Left ventricle myocardium inferior (tissue), 1 donor: ENCODE measurements around the gene NUDT14. TPM values are rescaled to one million over a fixed set of nuclear protein-coding genes. Genes with fewer than 3 reads are reported as not detected.
A peak's percentile ranks its signal among the peaks of the same experiment; 100 is the strongest.

Experiments used
- DNase-seq: peaks from one replicate; pipeline ENCODE4 v3.0.0-alpha.2; 2020
- H3K27ac ChIP-seq: fragments of 200-600 bp; replicated peaks from 2 replicates; pipeline ENCODE4 v1.8.0; 2021
- H3K27me3 ChIP-seq: fragments of 200-600 bp; 2 replicates; pipeline ENCODE4 v1.8.0; 2021; ENCODE audit warnings: low read depth
- H3K36me3 ChIP-seq: fragments of 200-600 bp; 2 replicates; pipeline ENCODE4 v1.8.0; 2021
- H3K4me1 ChIP-seq: fragments of 200-600 bp; 2 replicates; pipeline ENCODE4 v1.8.0; 2021
- H3K4me3 ChIP-seq: fragments of 200-600 bp; 2 replicates; pipeline ENCODE4 v1.8.0; 2021; ENCODE audit warnings: mild to moderate bottlenecking, moderate library complexity
- H3K9me3 ChIP-seq: fragments of 200-600 bp; replicated peaks from 2 replicates; pipeline ENCODE4 v1.8.0; 2021
- intact Hi-C: fragments of 100-400 bp; cut with micrococcal nuclease; formaldehyde crosslinking; loops from one replicate; pipeline ENCODE4 v1.11.0; 2022
- total RNA-seq: library from RNA; stranded (reverse); fragmentation: NEBNext Ultra II Directional; extraction: Animal tissue kit (Norgen Biotek cat#: 25700); gene quantifications from one replicate; pipeline ENCODE4 v1.2.1, GENCODE V29; 2021
- TF ChIP-seq, protein P1 (sequence below): fragments of 200-600 bp; IDR thresholded peaks from 2 replicates; pipeline ENCODE4 v1.8.0; 2021; ENCODE audit warnings: antibody characterized with exemption, mild to moderate bottlenecking, borderline replicate concordance
- donor health status: DM: no; HTN: yes; CAD: no; lungs with severe emphysema.

The NUDT14 gene
- total RNA-seq, 1 donor from 2014 or later, result 22.9 TPM

DNA sequence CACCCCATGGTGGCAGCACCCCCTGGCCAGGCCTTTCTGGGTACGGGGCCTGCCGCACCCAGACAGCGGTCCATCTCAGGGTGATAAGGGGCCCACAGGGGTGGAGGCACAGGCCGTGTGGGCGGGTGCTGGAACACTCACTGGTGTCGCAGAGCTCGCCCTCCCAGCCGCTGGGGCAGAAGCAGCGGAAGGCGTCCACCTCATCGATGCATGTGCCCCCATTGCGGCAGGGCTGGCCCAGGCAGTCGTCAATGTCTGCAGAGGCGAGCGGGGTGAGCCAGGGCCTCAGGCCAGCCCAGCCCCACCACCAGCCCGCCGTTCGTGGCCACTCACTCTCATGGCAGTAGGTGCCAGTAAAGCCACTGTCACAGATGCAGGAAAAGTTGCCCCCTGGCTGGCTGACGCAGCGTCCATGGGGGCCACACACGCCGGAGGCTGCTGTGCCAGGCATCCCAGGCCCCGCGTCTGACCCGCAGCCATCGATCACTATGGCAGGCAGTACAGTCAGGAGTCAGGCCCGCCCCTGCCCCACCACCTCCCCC, 32.4 kb downstream of the NUDT14 start:
- Histone ChIP-seq H3K27me3 (no peaks in the 10 kb centered on the region), H3K36me3 (peaks cover 68% of the 10 kb centered on the region)
- DNase-seq, result peak; percentile 11

DNA sequence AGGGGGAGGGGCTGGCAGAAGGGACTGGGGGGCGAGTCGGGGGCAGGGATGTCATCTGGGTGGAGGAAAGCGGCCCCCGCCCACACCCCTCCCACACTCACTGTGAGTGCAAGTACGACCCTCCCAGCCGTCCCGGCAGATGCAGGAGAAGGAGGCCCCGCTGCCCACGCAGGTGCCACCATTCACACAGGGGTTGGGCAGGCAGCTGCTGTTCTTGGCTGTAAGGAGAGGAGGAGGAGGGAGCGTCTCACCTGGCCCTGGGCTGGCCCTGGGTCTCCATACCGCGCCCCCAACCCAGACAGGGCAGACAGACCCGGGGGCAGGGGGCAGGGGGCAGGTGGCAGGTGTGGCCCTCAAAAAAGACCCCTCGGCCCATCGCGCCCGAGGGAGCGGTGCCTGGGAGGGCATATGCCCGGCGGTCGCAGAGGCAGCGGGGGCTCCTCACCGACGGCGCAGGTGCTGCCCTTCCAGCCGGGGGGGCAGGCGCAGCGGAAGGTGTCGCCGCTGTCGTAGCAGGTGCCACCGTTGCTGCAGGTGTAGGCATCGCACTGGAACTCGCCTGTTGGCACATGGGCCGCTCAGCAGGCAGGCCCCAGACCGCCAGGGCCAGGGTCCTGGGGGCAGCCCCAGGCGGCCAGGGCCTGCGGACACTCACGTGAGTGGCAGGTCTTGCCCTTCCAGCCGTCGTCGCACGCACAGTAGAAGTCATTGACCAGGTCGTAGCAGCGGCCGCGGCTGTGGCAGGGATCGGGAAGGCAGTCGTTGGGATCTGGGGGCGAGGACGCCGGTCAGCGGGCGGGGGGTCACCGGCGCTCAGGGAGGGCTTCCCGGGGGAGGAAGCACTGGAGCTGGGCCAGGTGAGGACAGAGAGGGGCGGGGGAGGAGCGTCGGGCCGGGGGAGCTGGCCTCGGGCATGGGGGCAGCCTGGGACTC, 33.2 kb downstream of the NUDT14 start:
- Histone ChIP-seq H3K4me3 (no peak overlapping the region), H3K4me1 (peaks cover 15% of the 10 kb centered on the region), H3K9me3 (no peaks in the 10 kb centered on the region), H3K27me3 (no peaks in the 10 kb centered on the region), H3K27ac (no peak overlapping the region), H3K36me3 (peaks cover 70% of the 10 kb centered on the region)
- intact Hi-C loops, result no loop called here
- TF ChIP-seq, protein P1, sequence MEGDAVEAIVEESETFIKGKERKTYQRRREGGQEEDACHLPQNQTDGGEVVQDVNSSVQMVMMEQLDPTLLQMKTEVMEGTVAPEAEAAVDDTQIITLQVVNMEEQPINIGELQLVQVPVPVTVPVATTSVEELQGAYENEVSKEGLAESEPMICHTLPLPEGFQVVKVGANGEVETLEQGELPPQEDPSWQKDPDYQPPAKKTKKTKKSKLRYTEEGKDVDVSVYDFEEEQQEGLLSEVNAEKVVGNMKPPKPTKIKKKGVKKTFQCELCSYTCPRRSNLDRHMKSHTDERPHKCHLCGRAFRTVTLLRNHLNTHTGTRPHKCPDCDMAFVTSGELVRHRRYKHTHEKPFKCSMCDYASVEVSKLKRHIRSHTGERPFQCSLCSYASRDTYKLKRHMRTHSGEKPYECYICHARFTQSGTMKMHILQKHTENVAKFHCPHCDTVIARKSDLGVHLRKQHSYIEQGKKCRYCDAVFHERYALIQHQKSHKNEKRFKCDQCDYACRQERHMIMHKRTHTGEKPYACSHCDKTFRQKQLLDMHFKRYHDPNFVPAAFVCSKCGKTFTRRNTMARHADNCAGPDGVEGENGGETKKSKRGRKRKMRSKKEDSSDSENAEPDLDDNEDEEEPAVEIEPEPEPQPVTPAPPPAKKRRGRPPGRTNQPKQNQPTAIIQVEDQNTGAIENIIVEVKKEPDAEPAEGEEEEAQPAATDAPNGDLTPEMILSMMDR, result no peak
- peak; percentile 14 for DNase-seq

More for the DNA sequence above, 32.4 kb downstream of the NUDT14 start:
- TF ChIP-seq, protein P1, result no peak
- no peaks in the 10 kb centered on the region for H3K9me3 ChIP-seq
- intact Hi-C loops, result no loop called here
- no peak overlapping the region for H3K27ac ChIP-seq
- no peak overlapping the region for H3K4me3 ChIP-seq
- peaks cover 22% of the 10 kb centered on the region for H3K4me1 ChIP-seq

DNA sequence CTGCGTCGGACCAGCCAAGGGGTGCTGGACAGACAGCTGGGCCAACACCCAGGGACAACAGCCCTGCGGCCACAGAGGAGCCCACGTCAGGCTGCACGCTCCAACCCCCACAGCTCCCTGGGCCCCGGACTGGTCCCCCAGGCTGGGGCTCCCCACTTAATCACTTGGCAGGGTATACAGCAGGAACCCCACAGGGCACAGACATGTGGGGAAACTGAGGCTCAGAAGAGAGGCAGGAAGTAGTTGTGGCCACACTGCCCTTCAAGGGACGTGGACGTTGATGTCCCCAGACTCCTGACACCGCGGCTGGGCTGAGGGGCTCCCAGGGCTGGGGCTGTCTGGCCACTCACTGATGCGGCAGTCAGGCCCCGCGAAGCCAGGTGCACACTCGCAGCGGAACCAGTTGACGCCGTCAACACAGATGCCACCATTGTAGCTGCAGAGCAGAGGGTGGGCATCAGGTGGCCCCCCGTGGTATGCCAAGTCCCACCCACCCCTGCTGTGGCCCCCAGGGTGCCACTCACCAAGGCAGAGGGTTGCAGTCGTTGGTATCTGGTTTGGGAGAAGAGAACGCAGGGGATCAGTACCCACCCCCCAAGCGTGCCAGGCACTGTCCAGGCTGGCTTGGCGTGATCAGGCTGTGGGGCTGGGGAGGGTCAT, 34.0 kb downstream of the NUDT14 start:
- peak; percentile 12 for DNase-seq
- no peak overlapping the region for H3K27ac ChIP-seq
- no peaks in the 10 kb centered on the region for H3K9me3 ChIP-seq
- H3K36me3 ChIP-seq, result peaks cover 79% of the 10 kb centered on the region
- H3K27me3 ChIP-seq, result no peaks in the 10 kb centered on the region
- peaks cover 7% of the 10 kb centered on the region for H3K4me1 ChIP-seq
- intact Hi-C loops, result no loop called here
- H3K4me3 ChIP-seq, result no peak overlapping the region
- TF ChIP-seq, protein P1, result no peak

DNA sequence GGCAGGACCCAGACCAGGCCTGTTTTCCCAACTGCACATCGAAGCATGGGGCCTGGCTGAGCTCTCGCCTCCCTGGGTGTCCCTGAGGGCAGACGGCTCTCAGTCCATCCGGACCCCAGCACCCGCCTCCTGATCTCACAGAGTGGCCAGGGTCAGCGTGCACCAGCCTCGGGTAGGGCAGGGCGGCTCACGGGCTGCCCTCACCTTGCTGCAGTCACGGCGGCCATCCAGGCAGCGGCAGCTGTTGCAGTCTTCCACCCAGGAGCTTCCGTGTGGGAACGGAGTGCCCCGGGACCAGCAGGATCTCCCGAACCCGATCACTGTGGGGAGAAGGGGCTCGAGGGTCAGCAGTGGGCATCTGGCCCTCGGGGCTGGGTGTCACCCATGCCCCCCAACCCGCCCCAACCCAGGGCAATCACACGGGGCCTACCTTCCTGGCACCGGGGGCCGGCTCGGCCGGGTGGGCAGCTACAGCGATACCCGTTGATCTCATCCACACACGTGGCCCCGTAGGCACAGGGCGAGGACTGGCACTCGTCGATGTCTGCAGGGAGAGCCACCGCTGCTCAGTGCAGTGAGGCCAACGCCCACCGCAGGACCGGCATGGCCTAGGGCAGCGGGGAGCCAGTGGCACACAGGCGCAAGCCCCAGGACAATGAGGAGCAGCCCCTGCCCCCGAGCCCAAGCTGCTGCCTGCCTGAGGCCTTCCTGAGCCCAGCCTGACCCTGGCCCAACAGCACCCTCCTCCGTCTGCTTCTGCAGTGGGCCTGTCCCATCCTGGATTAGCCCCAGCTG, 34.7 kb downstream of the NUDT14 start:
- intact Hi-C loops, result no loop called here
- Histone ChIP-seq H3K27ac (no peak overlapping the region), H3K9me3 (peaks cover under 1% of the 10 kb centered on the region), H3K4me1 (no peaks in the 10 kb centered on the region), H3K4me3 (no peak overlapping the region), H3K27me3 (no peaks in the 10 kb centered on the region), H3K36me3 (peaks cover 81% of the 10 kb centered on the region)
- TF ChIP-seq, protein P1, result no peak
- peak; percentile 14 for DNase-seq
